HG03039 (cell line): ENCODE results near the gene TMEM184A.

Source experiments
- ATAC-seq: cut with Tn5 transposase; IDR thresholded peaks from one replicate; pipeline ENCODE4 v1.9.1; 2021; ENCODE audit warnings: mild to moderate bottlenecking, moderate library complexity; ENCODE audit not compliant: unreplicated experiment

Gene TMEM184A

DNA sequence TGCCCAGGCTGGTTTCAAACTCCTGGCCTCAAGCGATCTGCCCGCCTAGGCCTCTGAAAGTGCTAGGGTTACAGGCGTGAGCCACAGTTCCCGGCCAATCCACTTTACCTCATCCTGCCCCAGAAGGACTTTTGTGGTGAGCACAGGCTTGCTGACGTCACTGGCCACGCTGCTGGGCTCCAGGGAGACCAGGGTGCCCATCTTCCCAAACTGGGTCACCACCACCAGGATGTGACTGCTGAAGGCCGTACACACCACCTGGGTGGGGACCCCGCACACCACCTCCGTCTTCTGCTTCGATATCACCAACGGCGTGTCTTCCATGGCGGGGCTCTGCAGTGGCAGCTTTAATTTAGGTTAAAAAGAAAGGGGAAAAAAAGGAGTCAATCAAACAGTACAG is 13.0 kb upstream of the TMEM184A start:
- ATAC-seq: no peak

DNA sequence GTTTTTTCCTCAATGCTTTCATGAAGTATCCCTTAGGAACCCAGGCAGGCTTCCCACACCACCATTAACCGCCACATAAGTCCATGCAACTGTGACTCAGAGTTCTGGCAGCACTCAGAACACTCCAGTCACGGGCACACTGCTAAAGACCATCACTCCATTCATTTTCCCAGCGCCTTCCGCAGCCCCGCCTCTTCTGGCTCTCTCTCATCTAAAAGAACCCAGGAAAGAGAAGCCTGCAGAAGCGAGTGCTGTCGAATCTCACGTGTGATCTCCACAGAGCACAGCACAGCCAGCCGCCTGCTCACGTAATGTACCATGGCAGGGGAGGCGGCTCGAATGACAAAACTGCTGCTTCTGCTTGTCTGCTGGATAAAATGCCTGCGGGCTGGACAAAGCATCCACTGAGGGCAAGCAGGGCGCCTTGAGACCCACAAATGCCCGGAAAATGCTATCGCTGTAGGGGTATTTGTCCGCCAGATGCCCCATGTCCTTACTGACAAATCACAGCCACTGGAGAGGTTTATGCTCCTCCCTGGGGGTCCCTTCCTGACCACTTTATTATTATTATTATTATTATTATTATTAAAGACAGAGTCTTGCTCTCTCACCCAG is 12.0 kb upstream of the TMEM184A start:
- no peak for ATAC-seq

- ATAC-seq: no peak
Measured at GRCh38 chr7:1567049-1567771, 11.2 kb upstream of the TMEM184A start.

GRCh38 chr7:1566687-1567048 is 10.7 kb upstream of the TMEM184A start:
- no peak for ATAC-seq

DNA sequence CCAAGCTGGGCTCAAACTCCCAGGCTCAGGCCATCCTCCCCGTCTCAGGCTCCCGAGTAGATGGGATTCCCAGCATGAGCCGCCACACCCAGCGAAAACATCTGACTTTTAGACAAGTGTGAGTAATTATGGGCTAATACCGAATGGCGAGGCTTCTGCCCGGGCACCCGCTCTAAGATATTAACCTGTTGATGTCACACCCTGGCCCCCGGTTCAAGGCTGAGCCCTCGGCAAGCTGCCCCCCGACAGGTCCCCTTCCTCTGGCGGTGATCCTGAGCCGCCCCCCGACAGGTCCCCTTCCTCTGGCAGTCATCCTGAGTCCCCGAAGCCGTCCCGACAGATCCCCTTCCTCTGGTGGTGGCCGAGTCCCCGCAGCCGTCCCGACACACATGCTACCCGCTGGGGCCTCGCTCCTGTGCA is 8.6 kb upstream of the TMEM184A start:
- ATAC-seq: no peak

DNA sequence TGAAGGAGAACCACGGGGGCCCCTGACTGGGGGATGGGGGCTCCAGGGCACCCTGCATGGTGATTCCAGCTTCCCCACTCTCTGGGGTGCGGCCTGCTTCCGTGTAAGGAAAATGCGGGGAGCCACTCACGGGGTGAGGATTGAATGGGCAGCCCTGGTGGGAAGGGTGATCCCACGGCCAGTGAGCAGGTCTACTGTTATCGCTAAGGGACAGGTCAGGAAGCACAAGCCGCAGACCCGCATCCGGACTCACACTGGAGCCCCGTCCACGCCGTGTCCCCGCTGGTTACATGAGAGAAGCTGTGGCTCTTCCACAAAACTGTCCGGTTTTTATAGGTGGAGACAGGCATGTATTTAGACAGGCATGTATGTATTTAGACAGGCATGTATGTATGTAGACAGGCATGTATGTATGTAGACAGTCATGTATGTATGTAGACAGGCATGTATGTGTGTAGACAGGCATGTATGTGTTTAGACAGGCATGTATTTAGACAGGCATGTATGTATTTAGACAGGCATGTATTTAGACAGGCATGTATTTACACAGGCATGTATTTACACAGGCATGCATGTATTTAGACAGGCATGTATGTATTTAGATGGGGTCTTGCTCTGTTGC is 8.1 kb upstream of the TMEM184A start:
- no peak for ATAC-seq

DNA sequence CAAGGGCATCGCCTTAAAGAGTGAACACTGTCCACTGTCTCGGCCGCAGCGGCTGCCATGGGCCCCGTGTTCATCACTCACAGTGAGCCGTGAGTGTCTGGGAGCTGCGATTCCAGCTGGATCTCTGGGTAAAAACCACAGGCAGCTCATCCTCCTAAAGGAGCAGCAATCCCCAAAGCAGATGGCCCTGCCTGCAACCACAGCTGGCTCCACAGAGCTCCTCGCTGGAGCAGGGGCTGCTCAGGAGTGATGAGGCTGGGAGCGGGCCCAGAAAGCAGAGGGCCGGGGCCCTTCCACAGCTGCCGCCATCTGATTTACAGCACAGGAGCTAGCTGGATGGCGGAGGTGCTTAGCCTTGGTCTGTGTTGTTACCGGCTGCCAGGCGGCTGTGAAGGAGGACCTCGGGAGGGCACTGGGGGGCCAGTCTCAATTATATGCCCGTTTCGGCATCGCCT is 6.6 kb upstream of the TMEM184A start:
- no peak for ATAC-seq

DNA sequence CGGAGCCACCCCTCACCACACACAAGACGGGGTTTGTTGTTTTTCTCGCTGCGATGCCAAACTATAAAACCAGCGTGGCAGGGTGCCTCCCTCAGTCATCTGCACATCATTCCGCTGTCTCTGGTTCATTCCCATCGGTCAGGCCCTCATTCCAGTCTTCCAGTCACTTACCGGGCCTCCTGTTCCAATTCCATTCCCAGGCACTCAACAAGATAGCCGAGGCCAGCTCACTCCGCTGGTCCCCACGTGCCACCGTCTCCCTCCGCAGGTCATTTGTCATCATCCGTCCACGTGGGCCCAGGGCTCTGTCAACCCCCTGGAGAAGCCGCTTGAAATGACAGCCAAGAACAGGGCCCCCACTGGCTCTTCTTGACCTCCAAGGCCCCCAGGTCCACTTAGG is 6.1 kb upstream of the TMEM184A start:
- ATAC-seq: no peak

- ATAC-seq: no peak
Measured at GRCh38 chr7:1561036-1561940, 5.3 kb upstream of the TMEM184A start.

- ATAC-seq: no peak
Measured at GRCh38 chr7:1560620-1561031, 4.6 kb upstream of the TMEM184A start.

- ATAC-seq: no peak
Measured at GRCh38 chr7:1559626-1560590, 3.9 kb upstream of the TMEM184A start.

DNA sequence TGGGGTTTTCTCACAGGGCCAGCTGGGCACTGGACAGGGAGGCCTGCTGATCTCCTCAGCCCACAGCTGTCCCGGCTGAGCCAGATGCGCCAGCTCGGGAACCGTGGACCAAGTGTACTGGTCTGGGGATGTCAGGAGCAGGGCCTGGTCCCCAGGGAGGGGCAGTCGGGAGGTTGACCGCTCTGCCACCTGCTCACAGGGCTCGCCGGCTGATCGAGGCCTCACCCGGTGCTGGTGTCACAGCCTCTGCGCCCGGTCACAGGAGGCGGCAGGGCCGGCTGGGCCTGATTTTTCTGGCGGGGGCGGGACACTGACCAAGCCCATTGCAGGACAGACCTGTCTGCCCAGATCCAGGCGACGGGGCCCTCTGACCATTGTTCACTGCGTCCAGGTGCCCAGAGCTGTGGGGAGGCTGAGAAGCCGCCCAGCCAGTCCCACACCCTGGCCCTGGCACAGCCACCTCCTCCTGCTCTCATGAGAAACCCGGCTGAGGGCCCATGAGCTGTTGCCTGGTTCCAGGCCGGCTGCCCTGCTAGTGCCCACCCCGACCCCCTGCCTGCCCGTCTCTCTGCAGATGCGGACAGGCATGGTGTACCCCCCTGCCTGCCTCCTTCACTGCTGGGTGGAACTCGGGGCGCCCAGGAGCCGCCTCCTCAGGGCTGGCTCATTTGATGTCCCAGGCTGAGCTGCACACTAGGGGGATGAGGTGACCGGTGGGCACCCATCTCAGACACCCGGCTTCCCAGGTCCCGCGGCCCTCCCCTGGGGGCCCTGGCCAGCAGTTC is 3.0 kb upstream of the TMEM184A start:
- no peak for ATAC-seq

DNA sequence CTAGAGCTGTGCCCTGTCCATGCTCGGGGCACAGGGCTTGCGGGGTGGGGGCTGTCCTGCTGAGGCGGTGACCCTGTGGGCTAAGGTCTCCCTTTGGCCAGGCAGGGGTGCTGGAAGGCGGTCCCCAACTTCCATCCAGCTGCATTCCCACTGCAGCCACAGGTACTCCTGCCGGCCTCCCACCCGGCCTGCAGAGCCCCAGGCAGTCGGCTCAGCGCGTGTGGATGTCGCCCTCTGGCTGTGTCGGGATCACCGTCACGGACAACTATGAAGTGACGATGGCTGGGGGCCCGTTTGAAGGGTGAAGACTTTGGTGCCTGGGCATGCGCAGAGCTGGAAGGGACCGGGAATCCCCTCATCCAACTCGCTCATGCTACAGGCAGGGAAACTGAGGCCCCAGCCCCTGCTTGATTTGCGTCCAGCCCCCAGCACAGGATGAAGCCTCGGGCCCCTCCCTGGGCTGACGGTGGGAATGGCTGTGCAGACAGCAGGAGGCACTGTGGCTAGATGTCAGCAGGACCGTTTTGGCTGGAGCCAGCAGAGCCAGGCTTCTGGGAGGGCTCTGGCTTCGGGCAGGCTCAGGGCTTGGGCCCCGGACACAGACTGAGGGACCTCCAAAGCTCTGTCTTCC is 2.3 kb upstream of the TMEM184A start:
- ATAC-seq: no peak

DNA sequence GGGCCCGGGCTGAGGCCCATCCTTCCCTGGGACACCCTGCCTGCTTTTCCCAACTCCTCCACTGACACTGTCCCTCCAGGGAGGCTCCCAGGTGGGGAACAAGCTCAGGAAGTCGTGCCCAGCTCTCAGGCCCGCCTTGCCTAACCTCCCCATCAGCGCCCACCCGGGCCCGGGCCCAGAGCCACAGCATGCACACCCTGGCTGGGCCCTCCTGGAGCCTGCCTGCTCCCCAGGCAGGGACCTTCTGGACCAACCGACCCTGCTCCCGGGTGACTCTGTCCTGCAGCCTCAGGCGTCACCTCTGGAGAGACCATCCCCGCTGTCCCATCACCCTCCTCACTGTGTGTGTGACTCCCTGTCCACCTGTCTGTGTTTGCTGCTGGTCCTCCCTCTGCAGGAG is 1.8 kb upstream of the TMEM184A start:
- ATAC-seq: no peak

GRCh38 chr7:1557006-1557405 is 1.0 kb upstream of the TMEM184A start:
- no peak for ATAC-seq

- no peak for ATAC-seq
Measured at GRCh38 chr7:1555046-1555812, 776 bp downstream of the TMEM184A start.

GRCh38 chr7:1554333-1555045 is 1.5 kb downstream of the TMEM184A start:
- no peak for ATAC-seq
